Measurements from ENCODE around the gene SGK2. TPM values are rescaled to one million over a fixed set of nuclear protein-coding genes. Genes with fewer than 3 reads are reported as not detected.
A peak's percentile ranks its signal among the peaks of the same experiment; 100 is the strongest.
"Not testable (repeated sequence)": the region's sequence is repeated elsewhere in the genome, so short reads cannot be mapped to it uniquely, and the experiment has no call there.

SGK2 gene
- total RNA-seq, 2 donors from 2014 or later = 80.2 to 82.3 TPM

- H3K36me3 ChIP-seq = no peaks in the 10 kb centered on the region
- TF ChIP-seq, protein P1, sequence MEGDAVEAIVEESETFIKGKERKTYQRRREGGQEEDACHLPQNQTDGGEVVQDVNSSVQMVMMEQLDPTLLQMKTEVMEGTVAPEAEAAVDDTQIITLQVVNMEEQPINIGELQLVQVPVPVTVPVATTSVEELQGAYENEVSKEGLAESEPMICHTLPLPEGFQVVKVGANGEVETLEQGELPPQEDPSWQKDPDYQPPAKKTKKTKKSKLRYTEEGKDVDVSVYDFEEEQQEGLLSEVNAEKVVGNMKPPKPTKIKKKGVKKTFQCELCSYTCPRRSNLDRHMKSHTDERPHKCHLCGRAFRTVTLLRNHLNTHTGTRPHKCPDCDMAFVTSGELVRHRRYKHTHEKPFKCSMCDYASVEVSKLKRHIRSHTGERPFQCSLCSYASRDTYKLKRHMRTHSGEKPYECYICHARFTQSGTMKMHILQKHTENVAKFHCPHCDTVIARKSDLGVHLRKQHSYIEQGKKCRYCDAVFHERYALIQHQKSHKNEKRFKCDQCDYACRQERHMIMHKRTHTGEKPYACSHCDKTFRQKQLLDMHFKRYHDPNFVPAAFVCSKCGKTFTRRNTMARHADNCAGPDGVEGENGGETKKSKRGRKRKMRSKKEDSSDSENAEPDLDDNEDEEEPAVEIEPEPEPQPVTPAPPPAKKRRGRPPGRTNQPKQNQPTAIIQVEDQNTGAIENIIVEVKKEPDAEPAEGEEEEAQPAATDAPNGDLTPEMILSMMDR (IDR thresholded peaks at IDR 0.05) = no peak
- peak overlapping the region; percentile 68 for H3K27ac ChIP-seq
- no peaks in the 10 kb centered on the region for H3K9me3 ChIP-seq
- no peak overlapping the region for H3K4me3 ChIP-seq
- no peaks in the 10 kb centered on the region for H3K27me3 ChIP-seq
- intact Hi-C loops (cut with DNase I) = no loop called here
- DNase-seq = peak; percentile 23
- peak overlapping the region in 1 of 2 donors; percentile 58 for H3K9ac ChIP-seq (ENCODE audit: low read depth in 2 of 2, low read length in 2 of 2)
- H3K4me1 ChIP-seq = no peaks in the 10 kb centered on the region
Observed at GRCh38 chr20:43579861-43580793, 21.3 kb downstream of the SGK2 start.

GRCh38 chr20:43583133-43583864, 24.5 kb downstream of the SGK2 start:
- intact Hi-C loops (cut with DNase I) = no loop called here
- Histone ChIP-seq H3K27me3 (no peaks in the 10 kb centered on the region), H3K9me3 (no peaks in the 10 kb centered on the region), H3K27ac (no peak overlapping the region), H3K4me1 (no peaks in the 10 kb centered on the region), H3K36me3 (no peaks in the 10 kb centered on the region), H3K9ac (ENCODE audit: low read depth in 2 of 2, low read length in 2 of 2) (no peak overlapping the region), H3K4me3 (no peak overlapping the region)
- DNase-seq = no peak
- TF ChIP-seq, protein P1 (IDR thresholded peaks at IDR 0.05) = no peak

GRCh38 chr20:43583982-43584432, 25.2 kb downstream of the SGK2 start:
- no peaks in the 10 kb centered on the region for H3K4me1 ChIP-seq
- TF ChIP-seq, protein P1 (IDR thresholded peaks at IDR 0.05) = no peak
- no peak overlapping the region for H3K27ac ChIP-seq
- peak; percentile 44 for DNase-seq
- intact Hi-C loops (cut with DNase I) = no loop called here
- no peaks in the 10 kb centered on the region for H3K36me3 ChIP-seq
- no peaks in the 10 kb centered on the region for H3K27me3 ChIP-seq
- H3K9ac ChIP-seq (ENCODE audit: low read depth in 2 of 2, low read length in 2 of 2) = no peak overlapping the region
- no peak overlapping the region for H3K4me3 ChIP-seq
- no peaks in the 10 kb centered on the region for H3K9me3 ChIP-seq

GRCh38 chr20:43584448-43585136, 25.8 kb downstream of the SGK2 start:
- no peak overlapping the region for H3K4me3 ChIP-seq
- H3K36me3 ChIP-seq = no peaks in the 10 kb centered on the region
- H3K9ac ChIP-seq (ENCODE audit: low read depth in 2 of 2, low read length in 2 of 2) = no peak overlapping the region
- no peaks in the 10 kb centered on the region for H3K4me1 ChIP-seq
- H3K27ac ChIP-seq = no peak overlapping the region
- DNase-seq = no peak
- no peaks in the 10 kb centered on the region for H3K9me3 ChIP-seq
- intact Hi-C loops (cut with DNase I) = no loop called here
- H3K27me3 ChIP-seq = no peaks in the 10 kb centered on the region
- TF ChIP-seq, protein P1 (IDR thresholded peaks at IDR 0.05) = no peak

DNA sequence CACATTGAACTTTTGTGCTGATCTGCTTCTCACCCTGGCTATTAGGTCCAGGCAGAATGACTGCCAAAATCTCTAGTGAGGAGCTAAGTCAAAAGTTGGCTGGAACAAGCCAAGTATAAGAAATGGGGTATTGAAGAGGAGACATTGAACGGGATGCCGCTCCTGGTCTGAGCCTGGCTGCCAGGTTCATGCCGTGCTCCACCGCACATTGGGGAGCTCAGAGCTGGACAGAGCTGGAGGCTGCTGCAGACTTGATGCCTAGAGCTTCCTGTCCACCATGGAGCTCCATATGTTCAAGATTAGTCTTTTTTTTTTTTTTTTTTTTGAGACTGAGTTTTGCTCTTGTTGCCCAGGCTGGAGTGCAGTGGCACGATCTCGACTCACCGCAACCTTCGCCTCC, 27.8 kb downstream of the SGK2 start:
- Histone ChIP-seq H3K9ac (ENCODE audit: low read depth in 2 of 2, low read length in 2 of 2) (no peak overlapping the region), H3K27me3 (no peaks in the 10 kb centered on the region), H3K27ac (no peak overlapping the region), H3K4me3 (no peak overlapping the region), H3K4me1 (peaks cover 2% of the 10 kb centered on the region), H3K36me3 (no peaks in the 10 kb centered on the region), H3K9me3 (no peaks in the 10 kb centered on the region)
- intact Hi-C loops (cut with DNase I) = no loop called here
- TF ChIP-seq, protein P1 (IDR thresholded peaks at IDR 0.05) = no peak
- no peak for DNase-seq

GRCh38 chr20:43588526-43588925, 29.7 kb downstream of the SGK2 start:
- H3K9ac ChIP-seq (ENCODE audit: low read depth in 2 of 2, low read length in 2 of 2); DNase-seq; H3K9me3 ChIP-seq; H3K4me1 ChIP-seq; H3K4me3 ChIP-seq; intact Hi-C loops (cut with DNase I); H3K27ac ChIP-seq; H3K27me3 ChIP-seq; H3K36me3 ChIP-seq: not testable (repeated sequence)
